NOMO-1 (cell line): ENCODE data around the gene NFAM1.

ENCODE experiments used
- DNase-seq, 2 experiments: peaks; one replicate each; lab custom pipeline; 2025; ENCODE audit not compliant: unreplicated experiment in 2 of 2; lab: John Stamatoyannopoulos, UW

NFAM1 gene, protein sequence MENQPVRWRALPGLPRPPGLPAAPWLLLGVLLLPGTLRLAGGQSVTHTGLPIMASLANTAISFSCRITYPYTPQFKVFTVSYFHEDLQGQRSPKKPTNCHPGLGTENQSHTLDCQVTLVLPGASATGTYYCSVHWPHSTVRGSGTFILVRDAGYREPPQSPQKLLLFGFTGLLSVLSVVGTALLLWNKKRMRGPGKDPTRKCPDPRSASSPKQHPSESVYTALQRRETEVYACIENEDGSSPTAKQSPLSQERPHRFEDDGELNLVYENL

DNA sequence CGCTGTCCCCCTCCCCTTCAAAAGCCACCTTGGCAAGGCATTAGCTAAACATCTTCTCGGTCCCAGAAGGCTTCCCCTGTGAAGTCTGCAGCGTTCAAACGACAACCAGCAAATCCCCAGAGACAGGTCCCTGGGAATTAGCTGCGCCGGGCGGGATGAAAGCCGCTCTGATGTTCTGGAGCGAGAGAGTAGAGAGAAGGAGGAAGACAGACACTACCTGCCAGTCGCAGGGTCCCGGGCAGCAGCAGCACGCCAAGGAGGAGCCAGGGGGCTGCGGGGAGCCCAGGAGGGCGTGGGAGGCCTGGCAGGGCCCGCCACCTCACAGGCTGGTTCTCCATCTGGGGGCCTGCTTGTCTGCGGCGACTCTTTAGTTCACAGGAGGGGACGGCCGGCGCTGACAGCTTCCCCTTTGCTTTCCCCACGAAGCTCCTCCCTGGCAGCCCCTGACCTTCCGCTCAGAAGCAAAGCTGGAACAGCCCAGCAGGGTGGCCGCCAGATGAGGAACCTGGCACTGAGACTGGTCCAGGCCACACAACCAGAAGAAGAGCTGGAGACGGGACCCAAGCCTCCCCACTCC, at the start of gene NFAM1:
Gene NFAM1 (minus strand): TSS at position 384 of the 577 bp plus-strand sequence. CDS start 46 bp downstream, at position 338.
- peak; percentile 82 to 87 for DNase-seq

DNA sequence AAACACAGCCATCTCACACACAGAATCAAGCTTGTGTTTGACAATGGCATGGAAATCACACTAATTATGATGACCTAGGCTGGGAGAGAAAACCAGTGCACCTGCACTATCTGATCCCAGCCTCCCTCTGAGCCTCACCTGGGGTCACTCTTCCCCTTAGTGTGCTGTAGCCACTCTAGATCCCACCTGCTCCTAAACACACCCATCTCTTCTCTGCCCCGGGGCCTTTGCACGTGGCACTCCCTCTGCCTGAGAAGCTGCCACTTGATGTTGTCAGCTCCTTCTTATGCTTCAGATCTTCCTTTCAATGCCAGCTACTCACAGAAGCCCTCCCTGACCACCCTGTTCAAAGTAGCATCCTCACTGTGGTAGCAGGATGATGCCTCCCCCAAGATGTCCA, 42.9 kb upstream of the NFAM1 start:
- DNase-seq = no peak

DNA sequence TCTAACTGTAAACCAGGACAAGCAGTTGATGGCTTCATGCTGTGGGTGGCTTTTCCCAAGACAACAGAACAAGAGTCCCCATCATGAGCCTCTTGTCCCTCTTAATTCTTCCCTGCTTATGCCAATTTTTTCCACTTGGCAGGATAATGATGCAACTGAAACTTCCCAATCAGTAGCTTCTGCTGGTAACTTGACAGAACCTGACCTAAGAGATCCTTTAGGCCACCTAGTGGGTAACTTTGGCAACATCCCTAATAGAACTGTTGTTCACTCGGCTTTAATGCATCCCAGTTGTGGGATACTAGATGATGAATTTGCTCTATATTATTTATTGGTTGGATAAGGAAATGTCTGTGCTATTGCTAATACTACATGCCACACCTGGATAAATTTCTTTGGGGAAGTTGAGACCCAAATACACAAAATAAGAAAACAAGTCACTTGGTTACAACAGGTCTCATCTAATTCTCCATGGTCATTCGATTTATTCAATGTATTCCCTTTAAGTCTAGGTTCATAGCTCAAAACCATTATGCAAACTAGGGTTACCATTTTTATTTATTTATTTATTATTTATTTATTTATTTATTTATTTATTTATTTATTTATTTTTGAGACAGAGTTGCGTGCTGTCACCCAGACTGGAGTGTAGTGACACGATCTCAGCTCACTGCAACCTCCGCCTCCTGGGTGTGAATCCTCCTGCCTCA, 41.4 kb upstream of the NFAM1 start:
- DNase-seq = peak; percentile 22 to 25

DNA sequence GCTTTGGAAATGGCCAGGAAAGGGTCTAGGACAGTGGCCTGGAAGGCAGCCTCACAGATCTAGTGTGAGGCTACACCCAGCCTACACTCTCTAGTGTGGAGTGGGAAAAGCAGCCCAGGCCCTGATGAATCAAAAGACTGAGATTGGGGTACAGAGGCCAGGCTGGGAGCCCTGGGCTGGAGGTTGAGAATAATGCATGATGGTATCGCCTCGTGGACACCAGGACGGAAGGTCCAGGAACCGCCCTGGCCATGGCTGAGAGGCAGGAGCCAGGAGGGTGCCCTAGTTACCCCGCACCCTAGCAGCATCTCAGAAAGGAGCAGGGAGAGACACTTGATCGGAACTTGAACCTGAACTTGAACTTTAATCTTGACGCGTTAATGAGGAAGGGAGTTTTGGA, 40.5 kb upstream of the NFAM1 start:
- no peak for DNase-seq

DNA sequence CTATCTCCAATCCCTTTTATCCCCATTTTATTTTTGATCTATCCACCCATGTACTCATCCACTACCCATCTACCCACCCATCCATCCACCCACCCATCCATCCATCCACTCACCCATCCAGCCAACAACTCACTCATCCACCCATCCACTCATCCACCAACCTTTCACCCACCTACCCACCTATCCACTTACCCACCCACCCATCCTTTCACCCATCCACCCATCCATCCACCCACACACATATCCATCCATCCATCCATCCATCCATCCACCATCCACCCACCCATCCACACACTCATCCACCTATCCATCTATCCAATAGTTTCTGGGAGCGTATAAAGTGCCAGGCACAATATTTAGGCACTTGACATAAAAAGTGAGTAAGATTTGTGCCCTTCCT, 39.2 kb upstream of the NFAM1 start:
- no peak for DNase-seq

DNA sequence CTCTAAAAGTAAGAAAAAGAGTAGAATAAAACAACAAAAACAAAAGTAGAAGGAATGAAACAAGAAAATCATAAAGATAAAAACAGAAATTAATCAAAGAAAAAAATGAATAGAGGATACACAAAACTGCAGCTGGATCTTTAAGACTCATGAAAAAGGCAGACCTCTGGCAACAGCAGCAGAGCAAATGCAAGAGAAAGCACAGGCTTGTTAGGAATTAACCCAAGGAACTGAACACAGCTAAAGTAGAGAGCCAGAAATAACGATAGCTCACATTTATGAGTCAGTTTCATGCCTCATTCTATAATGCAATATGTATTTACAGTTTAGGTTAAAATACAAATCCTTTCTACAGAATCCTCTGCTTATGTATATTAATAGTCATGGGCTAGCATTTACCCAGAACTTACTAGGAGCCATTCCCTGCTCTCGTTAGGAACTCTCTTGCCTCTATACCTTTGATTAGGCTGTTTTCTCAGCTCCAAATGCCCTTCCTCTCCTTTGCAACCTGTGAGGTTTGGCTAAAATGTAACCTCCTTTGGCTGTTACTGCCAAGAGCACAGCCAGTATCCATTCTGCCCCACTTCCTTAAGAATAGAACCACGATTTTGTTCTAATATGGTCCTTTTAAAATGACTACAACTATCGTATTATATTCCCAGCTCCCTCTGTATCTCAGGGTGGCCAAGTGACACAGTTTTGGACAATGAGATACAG, 38.3 kb upstream of the NFAM1 start:
- no peak for DNase-seq

DNA sequence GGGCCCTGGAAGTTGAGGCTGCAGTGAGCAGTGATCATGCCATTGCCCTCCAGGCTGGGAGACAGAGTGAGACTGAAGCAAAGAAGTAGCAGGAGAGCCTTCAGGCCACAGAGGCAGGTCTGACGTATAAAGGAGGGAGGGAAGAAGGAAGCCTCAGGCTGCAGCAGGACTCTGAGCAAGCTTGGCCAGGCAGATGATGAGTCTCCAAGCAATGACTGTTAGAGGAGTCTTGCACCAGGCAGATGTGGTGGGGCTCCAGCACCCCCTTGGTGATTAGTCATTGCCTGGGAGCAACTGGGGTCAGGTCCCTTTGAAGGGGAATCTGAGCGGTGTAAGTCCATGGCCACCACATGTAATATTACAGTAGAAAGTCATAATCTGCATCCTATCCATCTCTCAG, 36.6 kb upstream of the NFAM1 start:
- DNase-seq = no peak

DNA sequence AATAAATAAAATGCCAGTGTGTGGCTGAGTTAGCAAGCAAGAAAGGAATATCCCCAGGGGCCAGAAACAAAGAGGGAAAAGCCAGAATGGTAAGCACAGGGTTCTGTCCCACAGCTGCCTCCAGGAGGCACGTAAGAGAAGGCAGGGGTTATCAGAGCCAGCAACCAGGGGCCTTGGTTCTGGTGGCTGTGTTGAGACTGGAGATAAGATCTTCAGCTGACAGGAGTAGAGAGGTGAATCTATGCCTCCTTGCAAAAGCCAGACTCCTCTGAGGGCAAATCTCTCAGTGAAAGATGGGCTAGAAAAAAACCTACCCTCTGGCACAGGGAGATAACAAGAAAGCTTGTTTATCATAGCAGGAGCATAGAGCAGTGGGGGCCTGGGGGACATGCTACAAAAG, 29.8 kb upstream of the NFAM1 start:
- DNase-seq = no peak

DNA sequence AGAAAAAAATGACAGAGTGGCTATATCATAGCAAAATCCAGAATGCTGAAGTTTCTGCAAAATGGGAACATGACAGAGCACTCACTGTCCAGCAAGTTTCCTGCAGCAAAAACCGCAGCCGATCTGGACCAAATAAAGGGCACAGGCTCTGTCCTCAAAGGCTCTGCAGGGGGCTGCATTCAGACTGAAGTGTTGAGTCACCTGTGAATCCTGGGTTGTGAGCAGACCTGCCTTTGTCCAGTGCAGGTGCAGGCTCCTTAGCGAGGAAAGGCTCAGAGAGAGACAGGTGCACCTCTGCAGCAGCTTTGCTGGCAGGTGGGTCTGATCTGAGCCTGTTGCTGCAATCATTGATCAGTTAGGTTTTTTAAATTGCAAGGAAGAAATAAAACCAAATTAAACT, 29.3 kb upstream of the NFAM1 start:
- DNase-seq = no peak

DNA sequence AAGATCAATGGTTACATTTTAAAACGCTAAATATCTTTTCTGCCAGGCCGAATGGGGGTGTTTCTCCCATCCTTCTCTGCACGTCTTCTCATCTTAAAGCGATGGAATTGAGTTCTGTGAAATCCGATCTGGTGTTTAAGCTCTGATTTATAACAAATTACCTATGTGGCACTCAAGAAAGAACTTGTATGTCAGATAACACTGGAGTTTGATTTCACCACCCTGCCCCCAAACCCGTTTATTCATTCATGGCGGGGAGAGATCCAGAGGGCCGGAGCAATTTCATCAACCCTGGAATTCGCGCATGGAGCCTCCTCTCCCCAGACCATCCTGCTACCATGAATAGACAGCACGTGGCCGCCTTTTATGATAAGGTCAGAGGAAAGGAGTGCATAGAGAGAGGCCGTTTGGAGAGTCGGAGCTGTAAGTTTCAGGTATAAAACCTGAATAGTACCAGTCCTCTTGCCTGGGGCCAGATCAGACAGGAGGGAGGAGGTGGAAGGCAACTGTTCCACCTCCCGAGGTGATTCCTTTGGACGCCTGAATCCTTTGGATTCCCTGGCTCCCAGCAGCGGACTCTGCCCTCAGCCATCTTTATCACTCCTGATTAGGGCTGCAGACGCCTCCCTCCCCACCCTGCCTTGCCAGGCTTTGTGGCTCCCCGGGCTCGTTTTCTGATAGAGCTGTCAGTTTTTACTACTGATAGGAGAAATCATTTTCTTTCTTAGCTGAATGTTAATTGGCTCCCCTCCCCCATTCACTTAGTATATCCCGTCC, 27.3 kb upstream of the NFAM1 start:
- DNase-seq = no peak

DNA sequence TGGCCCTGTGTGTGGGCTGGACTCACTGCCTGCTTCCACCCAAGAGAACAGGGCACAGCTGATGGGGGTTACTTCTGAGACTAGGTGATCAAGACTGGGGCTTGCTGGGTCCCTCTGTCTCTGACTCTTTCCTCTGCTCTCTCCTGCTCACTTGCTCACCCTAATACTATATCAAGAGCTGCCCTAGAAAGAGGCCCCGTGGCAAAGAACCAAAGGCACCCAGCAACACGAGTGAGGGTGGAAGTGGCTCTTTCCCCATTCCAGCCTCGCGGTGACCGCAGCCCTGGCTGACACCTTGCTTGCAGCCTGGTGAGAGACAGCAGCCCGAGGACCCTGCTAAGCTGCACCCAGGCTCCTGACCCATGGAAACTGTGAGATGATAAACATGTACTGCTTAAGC, 20.7 kb upstream of the NFAM1 start:
- DNase-seq = no peak

DNA sequence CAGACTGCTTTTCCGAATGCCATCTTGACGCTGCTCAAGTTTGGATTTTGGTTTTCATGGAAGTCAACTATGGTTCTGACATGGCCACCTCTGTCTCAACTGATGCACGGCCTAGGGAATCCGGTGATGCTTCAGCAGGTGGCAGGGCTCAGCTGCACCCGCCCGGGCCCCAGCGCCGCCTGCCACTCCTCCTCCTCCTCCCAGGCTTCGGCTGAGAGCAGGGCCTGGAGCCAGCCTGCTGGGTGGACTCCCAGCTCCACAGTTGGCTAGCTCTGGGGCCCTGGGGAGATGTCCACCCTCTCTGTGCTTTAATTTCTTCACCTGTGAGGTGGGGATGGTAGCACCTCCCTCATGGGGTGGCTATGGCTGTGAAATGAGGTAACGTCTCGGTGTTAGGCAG, 20.3 kb upstream of the NFAM1 start:
- no peak for DNase-seq

DNA sequence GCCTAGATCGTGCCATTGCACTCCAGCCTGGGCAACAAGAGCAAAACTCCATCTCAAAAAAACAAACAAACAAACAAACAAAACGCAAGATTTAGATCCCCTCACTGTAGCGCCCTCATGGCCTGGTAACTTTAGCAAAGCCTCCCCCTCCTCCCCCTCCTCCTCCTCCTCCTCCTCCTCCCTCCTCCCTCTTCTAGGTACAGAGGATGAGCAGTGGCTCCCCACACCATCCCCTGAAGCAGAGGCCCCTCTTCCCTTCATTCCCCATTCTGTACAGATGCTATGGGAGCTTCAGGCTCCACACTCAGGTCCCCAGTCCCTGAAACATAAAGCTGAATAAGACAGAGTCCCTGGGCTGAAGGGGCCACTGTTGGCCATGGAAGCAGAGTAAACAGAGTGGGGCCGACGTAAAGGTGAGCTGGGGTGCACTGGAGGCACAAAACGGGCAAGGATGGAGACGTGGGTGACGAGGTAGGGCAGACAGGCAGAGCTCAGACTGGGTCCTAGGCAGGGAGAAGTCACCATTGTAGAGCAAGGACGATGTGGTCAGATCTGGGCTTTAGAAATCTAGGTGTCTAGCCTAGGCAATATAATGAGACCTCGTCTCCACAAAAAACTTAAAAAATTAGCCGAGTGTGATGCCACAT, 19.4 kb upstream of the NFAM1 start:
- DNase-seq = no peak

DNA sequence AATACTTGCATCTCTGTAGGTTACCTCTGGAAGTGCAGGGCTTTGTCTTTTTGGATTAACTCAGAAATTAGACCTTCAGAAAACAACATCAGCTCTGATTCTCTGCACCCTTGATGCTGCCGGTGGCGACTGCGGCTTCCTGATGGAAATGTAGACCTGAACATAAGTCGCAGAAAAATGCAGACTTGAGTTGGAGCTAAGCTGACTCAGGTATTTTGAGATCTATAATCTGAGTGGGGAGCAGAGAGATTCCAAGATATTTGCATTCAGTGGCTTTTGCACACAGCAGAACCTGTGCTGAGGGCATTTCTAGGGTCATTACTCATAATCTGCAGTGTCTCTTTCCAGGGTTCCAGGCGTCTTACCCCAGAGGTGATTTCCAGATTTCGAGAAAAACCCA, 18.7 kb upstream of the NFAM1 start:
- DNase-seq = no peak

DNA sequence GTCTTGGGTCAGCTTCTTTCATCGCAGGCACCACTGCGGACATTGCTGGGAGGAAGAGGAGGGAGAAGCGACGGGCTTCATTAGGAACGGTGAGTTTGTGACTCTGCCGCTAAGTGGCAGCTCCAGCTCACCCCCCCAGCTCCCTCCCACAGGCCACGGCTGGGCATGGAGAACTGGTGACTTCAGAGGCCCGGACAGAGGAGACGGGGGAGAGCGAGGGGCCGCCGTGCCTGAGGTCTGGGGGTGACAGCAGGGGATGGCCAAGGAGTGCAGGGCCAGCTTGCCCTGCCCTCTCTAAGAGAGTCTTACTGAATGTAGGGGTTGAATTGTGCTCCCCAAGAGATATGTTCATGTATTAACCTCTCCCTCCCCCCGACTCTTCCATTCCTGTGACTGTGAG, 13.9 kb upstream of the NFAM1 start:
- DNase-seq = no peak

DNA sequence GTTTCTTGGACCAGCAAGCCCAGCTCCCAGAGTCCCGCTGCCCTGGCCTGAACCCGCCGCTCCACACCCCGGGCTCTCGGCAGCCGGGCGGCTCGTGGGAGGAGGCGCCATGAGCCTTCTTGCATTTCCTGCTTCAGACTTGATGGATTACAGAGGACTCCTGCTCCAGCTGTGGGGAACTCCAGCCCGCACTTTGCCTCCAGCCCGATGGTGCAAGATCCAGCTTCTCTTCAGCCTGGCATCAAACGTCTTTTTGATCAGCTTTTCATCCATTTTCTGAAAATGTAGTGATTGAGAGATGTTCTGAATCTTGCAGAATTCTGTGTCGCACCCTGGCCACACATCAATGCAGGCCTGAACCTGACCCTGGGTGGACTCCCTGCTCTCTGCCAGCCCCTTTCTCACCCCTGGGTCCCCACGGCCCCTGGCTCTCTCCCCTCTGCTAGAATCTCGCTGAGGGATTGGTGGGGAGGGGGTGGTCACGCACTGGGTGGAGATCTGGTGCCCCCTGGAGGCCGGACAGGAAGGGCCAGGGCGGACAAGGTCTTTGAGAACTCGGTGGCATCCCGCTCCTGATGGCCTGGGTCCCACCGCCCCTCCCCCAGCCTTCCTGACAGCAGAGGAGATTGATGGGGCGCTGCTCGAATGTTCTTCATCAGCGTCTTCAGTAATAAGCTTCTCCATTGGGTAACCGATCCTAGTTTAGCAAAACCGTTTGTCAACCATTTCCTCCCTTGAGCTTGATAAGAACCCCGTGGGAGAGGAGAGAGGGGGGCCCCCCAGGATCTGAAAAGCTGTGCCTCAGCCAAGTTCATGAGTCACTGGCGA, 12.1 kb upstream of the NFAM1 start:
- peak; percentile 83 to 92 for DNase-seq

DNA sequence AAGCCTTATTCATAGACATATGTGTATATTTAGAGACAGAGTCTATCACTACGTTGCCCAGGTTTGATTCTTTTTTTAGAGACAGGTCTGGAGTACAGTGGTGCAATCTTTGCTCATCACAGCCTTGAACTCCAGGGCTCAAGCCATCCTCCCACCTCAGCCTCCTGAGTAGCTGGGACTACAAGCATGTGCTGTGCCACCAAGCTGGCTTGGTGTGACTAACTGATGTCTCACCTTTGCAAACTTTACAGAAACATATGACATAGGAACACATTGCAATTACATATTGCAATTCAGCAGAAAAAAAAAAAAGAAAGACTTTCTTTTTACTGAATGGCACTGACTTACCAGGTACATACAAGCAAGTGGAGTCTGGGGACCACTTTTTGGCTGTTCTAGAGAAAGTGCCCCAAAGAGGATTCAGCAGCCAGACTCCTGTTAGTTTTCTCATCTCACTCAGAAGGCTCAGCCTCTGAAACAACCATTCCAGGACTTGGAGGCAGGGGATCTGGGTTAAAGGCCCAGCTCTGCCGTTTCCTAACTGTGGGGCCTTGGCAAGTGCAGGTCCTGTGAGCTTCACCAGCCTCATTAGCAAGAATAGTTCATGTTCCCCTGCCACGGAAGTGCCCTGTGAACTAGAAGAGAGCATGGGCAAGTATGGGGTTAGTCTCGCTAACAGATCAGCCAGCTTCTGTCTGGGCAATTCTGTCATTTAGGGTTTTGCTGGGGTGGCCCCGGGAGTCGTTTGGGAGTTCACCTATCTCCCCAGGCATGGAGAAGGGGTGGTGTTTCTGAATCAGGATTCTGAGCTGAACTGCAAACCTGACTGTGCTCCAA, 11.3 kb upstream of the NFAM1 start:
- DNase-seq = peak in 1 of 2 experiments; percentile 24

DNA sequence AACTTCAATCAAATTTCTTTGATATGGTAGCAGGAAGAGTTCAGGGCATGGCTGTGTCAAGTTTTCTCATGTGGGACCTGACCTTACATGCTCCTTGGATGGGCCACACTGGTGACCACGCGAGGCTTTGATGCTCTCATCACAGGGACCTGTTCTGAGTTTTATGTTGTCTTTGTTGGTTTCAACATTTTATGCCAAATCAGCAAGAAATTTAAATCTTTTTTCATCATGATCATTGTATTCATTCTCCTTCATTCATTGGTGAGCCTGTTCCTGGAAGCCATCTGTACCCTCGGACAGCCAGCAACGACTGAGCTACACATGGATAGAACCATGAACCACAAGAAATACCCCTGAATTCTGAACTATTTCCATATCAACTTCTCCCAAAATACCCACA, 10.5 kb upstream of the NFAM1 start:
- no peak for DNase-seq

DNA sequence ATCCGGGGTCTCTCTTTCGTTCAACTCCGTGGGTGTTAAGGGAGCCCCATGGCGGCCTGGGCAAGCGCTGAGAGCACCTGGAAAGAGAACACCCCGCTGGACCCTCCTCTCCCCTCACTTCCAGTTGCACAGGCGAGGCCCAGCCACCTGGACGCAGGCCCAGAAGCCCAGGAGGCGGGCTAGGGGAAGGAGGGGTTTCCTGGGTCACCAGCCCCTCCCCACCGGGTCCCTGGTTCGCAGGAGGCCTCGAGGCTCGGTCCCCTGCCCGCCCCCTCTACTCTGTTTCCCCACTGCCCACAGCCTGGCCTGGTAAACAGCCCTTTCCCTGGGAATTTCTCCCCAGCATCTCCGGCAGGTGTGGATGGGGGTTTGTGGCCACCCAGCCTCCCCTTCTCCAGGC, 8.5 kb upstream of the NFAM1 start:
- no peak for DNase-seq
